Right atrium auricular region (tissue), 2 donors: ENCODE results near the gene ALDH7A1. TPM values are rescaled to one million over a fixed set of nuclear protein-coding genes. Genes with fewer than 3 reads are reported as not detected.

ENCODE experiments used
- DNase-seq: peaks from one replicate; pipeline ENCODE4 v3.0.0-alpha.2; 2019; ENCODE audit warnings: low spot score
- H3K27ac ChIP-seq, 2 donors: fragments of 200-600 bp; sonication (generic); 1 replicate in 1 of 2; 2 replicates in 1 of 2; pipeline ENCODE4 v1.5.1; 2016 to 2019
- H3K27me3 ChIP-seq, 2 donors: fragments of 200-600 bp; sonication (generic); one replicate each; pipeline versions ENCODE4 v1.5.1 to v1.6.0; 2017 to 2019
- H3K36me3 ChIP-seq: fragments of 200-600 bp; sonication (generic); one replicate; pipeline ENCODE4 v1.5.1; 2016
- H3K4me1 ChIP-seq, 2 donors: fragments of 200-600 bp; sonication (generic); one replicate each; pipeline versions ENCODE4 v1.5.1 to v1.6.0; 2017 to 2019
- H3K4me3 ChIP-seq, 2 donors: fragments of 200-600 bp; sonication (generic); 1 replicate in 1 of 2; 2 replicates in 1 of 2; pipeline ENCODE4 v1.5.1; 2017 to 2019; ENCODE audit warnings: mild to moderate bottlenecking in 1 of 2, moderate library complexity in 1 of 2
- H3K9me3 ChIP-seq, 2 donors: fragments of 200-600 bp; sonication (generic); one replicate each; pipeline ENCODE4 v1.5.1; 2019
- CTCF ChIP-seq, 2 donors: fragments of 200-600 bp; sonication (generic); IDR thresholded peaks; one replicate each; pipeline ENCODE4 v1.5.1; 2019; ENCODE audit warnings: antibody characterized with exemption in 2 of 2
- total RNA-seq, 2 donors: library from RNA; depleted of rRNA; stranded (reverse); fragments of >200 nt; gene quantifications; one replicate each; pipeline ENCODE4 v1.1.0, GENCODE V29; 2016

Gene ALDH7A1
- total RNA-seq, 2 donors from 2014 or later: 9.6 to 13.9 TPM

DNA sequence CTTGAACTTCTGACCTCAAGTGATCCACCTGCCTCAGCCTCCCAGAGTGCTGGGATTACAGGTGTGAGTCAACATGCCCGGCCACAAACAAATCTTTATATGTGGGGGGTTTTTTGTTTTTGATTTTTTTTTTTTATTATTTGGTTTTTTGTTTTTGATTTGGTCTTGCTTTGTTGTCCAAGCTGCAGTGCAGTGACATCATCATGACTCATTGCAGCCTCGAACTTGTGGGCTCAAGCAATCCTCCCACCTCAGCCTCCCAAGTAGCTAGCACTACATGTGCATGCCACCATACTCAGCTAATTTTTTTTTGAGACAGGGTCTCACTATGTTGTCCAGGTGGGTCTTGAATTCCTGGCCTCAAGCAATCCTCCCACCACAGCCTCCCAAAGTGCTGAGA, 42.4 kb downstream of the ALDH7A1 start:
- Histone ChIP-seq H3K36me3 (peaks cover 49% of the 10 kb centered on the region), H3K27me3 (no peaks in the 10 kb centered on the region), H3K9me3 (no peaks in the 10 kb centered on the region), H3K4me3 (no peak overlapping the region), H3K27ac (no peak overlapping the region), H3K4me1 (no peaks in the 10 kb centered on the region)
- DNase-seq: no peak
- no peak for TF ChIP-seq CTCF (IDR thresholded peaks at IDR 0.05)

DNA sequence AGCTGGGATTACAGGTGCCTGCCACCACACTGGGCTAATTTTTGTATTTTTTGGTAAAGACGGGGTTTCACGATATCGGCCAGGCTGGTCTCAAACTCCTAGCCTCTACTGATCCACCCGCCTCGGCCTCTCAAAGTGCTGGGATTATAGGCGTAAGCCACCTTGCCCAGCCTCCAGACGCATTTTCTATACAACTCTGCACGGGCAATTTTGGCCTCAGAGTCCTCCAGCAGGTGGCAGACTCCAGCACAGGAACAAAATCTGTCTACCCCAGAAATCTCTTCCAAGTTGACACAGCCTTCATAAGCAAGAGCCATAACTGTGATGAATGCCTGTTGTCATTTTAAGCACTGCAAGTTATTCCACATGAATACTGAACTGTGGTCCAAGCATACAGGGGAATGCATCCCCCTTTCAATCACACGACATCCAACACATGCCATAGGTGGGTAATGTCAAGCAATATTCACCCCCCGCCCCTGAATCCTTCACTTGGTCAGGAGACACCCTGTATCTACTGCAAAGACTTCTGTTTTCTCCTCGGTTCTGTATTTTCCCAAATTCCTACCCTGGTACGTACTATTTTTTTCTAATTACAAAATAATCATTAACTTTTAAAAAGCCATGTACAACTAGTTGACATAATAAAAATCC, 50.8 kb downstream of the ALDH7A1 start:
- H3K4me1 ChIP-seq: no peaks in the 10 kb centered on the region
- DNase-seq: no peak
- H3K27ac ChIP-seq: no peak overlapping the region
- no peak overlapping the region for H3K4me3 ChIP-seq
- no peaks in the 10 kb centered on the region for H3K9me3 ChIP-seq
- H3K27me3 ChIP-seq: no peaks in the 10 kb centered on the region
- peak in 1 of 2 donors; percentile 51 for TF ChIP-seq CTCF (IDR thresholded peaks at IDR 0.05)
- H3K36me3 ChIP-seq: peaks cover 14% of the 10 kb centered on the region

- Histone ChIP-seq H3K9me3 (no peaks in the 10 kb centered on the region), H3K36me3 (peaks cover 14% of the 10 kb centered on the region)
Observed at GRCh38 chr5:126543660-126544059, 51.4 kb downstream of the ALDH7A1 start.

GRCh38 chr5:126543009-126543408, 52.0 kb downstream of the ALDH7A1 start:
- TF ChIP-seq CTCF (IDR thresholded peaks at IDR 0.05): no peak
- Histone ChIP-seq H3K36me3 (peaks cover 14% of the 10 kb centered on the region), H3K9me3 (no peaks in the 10 kb centered on the region), H3K4me3 (no peak overlapping the region), H3K4me1 (no peaks in the 10 kb centered on the region), H3K27me3 (no peaks in the 10 kb centered on the region), H3K27ac (no peak overlapping the region)
- DNase-seq: no peak

More at GRCh38 chr5:126543660-126544059, 51.4 kb downstream of the ALDH7A1 start:
- DNase-seq: no peak
- Histone ChIP-seq H3K4me1 (no peaks in the 10 kb centered on the region), H3K27me3 (no peaks in the 10 kb centered on the region), H3K4me3 (no peak overlapping the region), H3K27ac (no peak overlapping the region)
- TF ChIP-seq CTCF (IDR thresholded peaks at IDR 0.05): no peak

DNA sequence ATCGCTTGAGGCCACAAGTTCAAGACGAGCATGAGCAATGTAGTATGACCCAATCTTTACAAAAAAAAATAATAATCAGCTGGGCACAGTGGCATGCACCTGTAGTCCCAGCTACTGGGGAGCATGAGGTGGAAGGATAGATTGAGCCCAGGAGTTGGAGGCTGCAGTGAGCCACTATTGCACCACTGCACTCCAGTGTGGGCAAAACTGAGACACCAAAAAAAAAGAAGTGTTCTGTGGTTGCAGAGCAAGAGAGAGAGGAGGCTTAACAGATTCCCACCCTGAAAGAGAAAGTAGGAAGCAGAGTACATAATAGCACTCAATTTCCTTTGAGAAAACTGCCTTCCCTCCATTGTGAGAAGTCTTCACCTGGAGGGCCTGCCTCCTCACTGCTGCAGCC, 52.6 kb downstream of the ALDH7A1 start:
- Histone ChIP-seq H3K9me3 (no peaks in the 10 kb centered on the region), H3K27me3 (no peaks in the 10 kb centered on the region), H3K36me3 (peaks cover 14% of the 10 kb centered on the region), H3K4me1 (no peaks in the 10 kb centered on the region), H3K27ac (no peak overlapping the region), H3K4me3 (no peak overlapping the region)
- TF ChIP-seq CTCF (IDR thresholded peaks at IDR 0.05): no peak
- no peak for DNase-seq

DNA sequence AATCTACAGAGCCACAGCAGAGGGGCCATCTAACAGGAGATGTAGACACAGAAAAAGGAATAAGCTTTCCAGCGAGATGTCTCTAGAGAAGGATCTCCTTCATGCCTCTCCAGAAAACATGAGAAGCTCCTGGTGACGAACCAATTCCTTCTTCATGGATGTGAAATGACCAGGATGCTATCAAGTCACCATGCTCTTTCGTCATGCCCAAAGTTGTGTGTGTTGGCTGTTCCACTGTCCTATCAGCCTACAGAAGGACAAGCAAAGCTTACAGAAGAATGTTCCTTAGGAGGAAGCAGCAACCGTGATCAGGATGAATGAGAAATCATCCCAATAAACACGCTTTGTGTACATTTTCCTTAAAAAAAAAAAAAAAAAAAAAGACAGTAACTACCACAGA, 54.4 kb downstream of the ALDH7A1 start:
- no peaks in the 10 kb centered on the region for H3K27me3 ChIP-seq
- TF ChIP-seq CTCF (IDR thresholded peaks at IDR 0.05): no peak
- H3K36me3 ChIP-seq: peaks cover 8% of the 10 kb centered on the region
- no peaks in the 10 kb centered on the region for H3K9me3 ChIP-seq
- H3K4me3 ChIP-seq: no peak overlapping the region
- no peak for DNase-seq
- no peaks in the 10 kb centered on the region for H3K4me1 ChIP-seq
- H3K27ac ChIP-seq: no peak overlapping the region
